ENCODE measurements around the gene BRF1. TPM values are rescaled to one million over a fixed set of nuclear protein-coding genes. Genes with fewer than 3 reads are reported as not detected.

The BRF1 gene
- total RNA-seq, 1 donor from 2014 or later, result 44.0 TPM

DNA sequence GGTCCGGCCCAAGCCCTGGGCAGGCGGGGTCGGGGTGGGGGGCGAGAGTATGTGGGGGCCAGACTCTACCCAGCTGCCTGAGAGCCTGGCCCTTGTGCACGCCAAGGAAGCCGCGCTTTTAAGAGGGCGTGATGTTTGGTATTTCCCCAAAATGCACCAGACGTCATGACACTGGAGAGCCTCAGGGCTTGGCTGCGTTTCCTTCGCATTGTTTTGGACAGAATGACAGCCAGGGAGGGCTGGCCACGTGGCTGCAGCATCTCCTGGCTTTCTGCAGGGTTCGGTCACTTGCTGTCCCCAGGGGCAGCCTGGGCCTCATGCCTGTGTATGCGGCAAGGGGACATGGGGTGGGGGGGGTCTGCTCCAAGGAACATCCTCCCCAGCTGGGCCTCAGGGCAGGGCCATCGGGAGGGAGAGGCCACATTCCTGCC lies 103.6 kb downstream of the BRF1 start:
- no peaks in the 10 kb centered on the region for H3K36me3 Mint-ChIP-seq (ENCODE audit: low read depth)
- peaks cover 16% of the 10 kb centered on the region for H3K4me1 Mint-ChIP-seq (ENCODE audit: low read depth)
- intact Hi-C loops (cut with micrococcal nuclease), result no loop called here
- H3K27me3 Mint-ChIP-seq (ENCODE audit: low read depth), result peaks cover 27% of the 10 kb centered on the region
- no peak overlapping the region for H3K4me3 Mint-ChIP-seq (ENCODE audit: low read depth)
- H3K27ac Mint-ChIP-seq, result no peak overlapping the region
- DNase-seq (ENCODE audit: low spot score), result no peak
- H3K9me3 Mint-ChIP-seq, result no peaks in the 10 kb centered on the region

DNA sequence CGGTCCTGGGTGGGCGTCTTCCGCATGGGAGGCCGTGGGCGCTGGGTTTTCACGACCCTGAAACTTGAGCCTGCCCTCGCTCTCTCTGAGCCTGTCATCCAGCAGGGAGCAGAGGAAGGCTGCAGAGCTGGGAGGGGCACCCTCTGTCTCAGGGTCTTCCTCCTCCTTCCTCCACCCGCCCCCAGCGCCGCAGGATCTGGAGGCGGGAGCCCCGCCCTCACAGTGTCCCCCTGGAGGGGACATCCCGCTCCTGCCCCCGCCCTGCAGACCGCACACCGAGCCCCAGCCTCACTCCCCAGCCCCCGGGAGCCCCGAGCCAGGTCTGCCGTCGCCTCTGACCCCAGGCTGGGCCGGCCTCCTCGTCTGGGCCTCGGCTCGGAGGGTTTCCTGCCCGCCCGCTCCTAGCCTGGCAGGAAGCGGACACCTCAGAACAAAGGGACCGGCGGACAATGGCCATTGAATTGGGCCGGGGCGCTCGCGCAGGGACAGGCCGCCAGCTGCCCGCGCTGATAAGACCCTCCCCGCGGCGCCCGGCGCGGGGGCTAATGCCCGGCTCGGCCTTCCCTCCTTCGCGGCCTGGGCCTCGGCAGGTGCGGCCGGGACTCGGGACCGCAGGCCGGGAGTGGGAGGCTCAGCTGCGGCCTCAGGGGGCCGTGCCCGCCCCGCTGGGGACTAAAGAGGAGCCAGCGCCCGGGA lies 104.4 kb downstream of the BRF1 start:
- peaks cover 10% of the 10 kb centered on the region for H3K4me1 Mint-ChIP-seq (ENCODE audit: low read depth)
- H3K4me3 Mint-ChIP-seq (ENCODE audit: low read depth), result no peak overlapping the region
- DNase-seq (ENCODE audit: low spot score), result no peak
- H3K27me3 Mint-ChIP-seq (ENCODE audit: low read depth), result peaks cover 27% of the 10 kb centered on the region
- intact Hi-C loops (cut with micrococcal nuclease), result no loop called here
- no peak overlapping the region for H3K27ac Mint-ChIP-seq
- H3K36me3 Mint-ChIP-seq (ENCODE audit: low read depth), result no peaks in the 10 kb centered on the region
- no peaks in the 10 kb centered on the region for H3K9me3 Mint-ChIP-seq

DNA sequence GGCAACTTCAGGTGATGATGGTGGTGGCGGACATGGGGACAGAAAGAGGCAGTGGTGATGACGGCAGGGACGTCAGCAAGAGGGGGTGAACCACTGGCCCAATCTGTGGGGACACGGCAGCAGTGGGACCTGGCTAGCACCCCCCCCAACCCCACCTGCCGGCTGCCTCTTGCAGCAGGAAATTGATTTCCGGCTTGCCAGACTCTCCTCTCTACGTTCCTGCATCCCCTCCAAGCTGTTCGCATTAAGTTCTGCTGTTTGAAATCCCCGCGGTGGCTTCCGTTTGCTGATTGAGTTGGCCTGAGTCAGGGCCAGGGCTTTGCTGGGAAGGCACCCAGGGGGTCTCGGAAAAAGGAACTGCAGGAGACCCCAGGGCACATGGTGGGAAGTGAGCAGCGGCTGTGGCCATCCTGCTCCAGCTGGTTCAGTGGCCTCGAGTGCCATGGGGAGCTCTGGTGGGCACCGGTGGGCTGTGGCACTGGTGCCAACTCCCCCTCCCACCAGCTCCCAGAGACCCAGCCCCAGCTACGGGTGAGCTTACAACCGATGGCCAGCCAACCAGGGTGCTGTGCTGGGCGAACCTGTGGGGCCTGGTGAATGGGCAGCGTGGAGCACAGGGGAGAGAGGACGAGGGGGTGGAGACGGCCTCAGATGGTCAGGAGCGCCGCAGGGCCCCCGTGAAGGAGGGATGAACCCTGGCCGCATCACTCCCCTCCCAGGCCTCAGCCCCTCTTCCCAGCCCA lies 105.1 kb downstream of the BRF1 start:
- H3K36me3 Mint-ChIP-seq (ENCODE audit: low read depth), result no peaks in the 10 kb centered on the region
- peaks cover 10% of the 10 kb centered on the region for H3K4me1 Mint-ChIP-seq (ENCODE audit: low read depth)
- intact Hi-C loops (cut with micrococcal nuclease), result no loop called here
- no peaks in the 10 kb centered on the region for H3K9me3 Mint-ChIP-seq
- no peak for DNase-seq (ENCODE audit: low spot score)
- no peak overlapping the region for H3K27ac Mint-ChIP-seq
- H3K27me3 Mint-ChIP-seq (ENCODE audit: low read depth), result peaks cover 27% of the 10 kb centered on the region
- no peak overlapping the region for H3K4me3 Mint-ChIP-seq (ENCODE audit: low read depth)

DNA sequence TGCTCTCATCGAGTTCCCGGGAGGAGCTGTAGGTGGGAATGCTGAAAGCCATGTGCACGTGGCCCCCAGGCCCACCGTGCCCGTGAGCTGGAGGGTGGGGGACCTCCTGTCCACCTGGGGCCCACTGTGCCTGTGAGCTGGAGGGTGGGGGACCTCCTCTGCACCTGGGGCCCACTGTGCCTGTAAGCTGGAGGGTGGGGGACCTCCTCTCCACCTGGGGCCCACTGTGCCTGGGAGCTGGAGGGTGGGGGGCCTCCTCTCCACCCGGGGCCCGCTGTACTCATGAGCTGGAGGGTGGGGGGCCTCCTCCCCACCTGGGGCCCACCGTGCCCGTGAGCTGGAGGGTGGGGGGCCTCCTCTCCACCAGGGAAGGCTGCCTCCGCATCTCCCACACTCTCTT lies 105.8 kb downstream of the BRF1 start:
- intact Hi-C loops (cut with micrococcal nuclease), result no loop called here
- no peak for DNase-seq (ENCODE audit: low spot score)
- H3K4me1 Mint-ChIP-seq (ENCODE audit: low read depth), result peaks cover 10% of the 10 kb centered on the region
- no peaks in the 10 kb centered on the region for H3K9me3 Mint-ChIP-seq
- no peak overlapping the region for H3K4me3 Mint-ChIP-seq (ENCODE audit: low read depth)
- H3K27me3 Mint-ChIP-seq (ENCODE audit: low read depth), result peaks cover 27% of the 10 kb centered on the region
- no peaks in the 10 kb centered on the region for H3K36me3 Mint-ChIP-seq (ENCODE audit: low read depth)
- H3K27ac Mint-ChIP-seq, result no peak overlapping the region

DNA sequence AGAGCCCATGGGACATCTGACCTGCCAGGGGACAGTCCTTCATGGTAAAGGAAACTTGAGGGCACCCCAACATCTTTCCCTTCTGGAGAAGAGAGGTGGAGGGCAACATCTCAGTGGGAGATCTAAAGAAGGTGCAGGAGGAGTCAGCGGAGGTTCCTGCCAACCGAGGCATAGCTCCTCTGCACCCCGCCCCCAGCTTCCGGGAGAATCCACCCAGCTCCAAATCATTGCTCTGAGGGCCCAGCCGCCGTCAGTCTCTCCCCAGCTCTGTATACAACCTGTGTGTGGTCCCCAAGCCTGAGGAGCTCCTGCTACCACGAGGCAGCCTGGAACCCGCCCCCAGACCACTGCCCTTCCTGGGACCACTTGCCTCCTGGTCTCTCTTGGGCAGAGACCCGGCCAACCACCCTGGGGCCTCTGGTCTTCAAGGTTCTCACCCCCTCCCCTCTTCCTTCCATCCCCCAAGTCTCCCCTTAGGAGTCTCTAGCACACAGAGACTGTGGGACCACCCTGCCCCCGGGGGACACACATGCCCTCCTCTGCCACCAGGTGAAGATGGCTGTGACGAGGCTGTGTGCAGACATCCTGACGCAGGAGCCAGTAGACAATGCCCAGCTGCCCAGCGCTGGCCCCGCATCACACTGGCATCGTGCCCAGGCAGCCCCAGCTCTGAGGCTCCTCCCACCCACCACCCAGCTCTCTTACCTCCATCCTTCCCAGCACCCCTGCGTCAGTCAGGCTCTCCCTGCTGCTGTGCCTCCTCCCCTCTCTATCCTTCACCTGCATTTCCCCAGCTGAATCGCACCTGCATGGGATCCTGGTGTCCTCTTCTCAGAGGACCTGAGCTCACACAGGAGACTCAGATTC lies 106.7 kb downstream of the BRF1 start:
- Mint-ChIP-seq H3K9me3 (no peaks in the 10 kb centered on the region), H3K4me3 (ENCODE audit: low read depth) (no peak overlapping the region), H3K27me3 (ENCODE audit: low read depth) (peaks cover 27% of the 10 kb centered on the region), H3K4me1 (ENCODE audit: low read depth) (peaks cover 10% of the 10 kb centered on the region), H3K36me3 (ENCODE audit: low read depth) (no peaks in the 10 kb centered on the region), H3K27ac (no peak overlapping the region)
- no peak for DNase-seq (ENCODE audit: low spot score)
- intact Hi-C loops (cut with micrococcal nuclease), result no loop called here

DNA sequence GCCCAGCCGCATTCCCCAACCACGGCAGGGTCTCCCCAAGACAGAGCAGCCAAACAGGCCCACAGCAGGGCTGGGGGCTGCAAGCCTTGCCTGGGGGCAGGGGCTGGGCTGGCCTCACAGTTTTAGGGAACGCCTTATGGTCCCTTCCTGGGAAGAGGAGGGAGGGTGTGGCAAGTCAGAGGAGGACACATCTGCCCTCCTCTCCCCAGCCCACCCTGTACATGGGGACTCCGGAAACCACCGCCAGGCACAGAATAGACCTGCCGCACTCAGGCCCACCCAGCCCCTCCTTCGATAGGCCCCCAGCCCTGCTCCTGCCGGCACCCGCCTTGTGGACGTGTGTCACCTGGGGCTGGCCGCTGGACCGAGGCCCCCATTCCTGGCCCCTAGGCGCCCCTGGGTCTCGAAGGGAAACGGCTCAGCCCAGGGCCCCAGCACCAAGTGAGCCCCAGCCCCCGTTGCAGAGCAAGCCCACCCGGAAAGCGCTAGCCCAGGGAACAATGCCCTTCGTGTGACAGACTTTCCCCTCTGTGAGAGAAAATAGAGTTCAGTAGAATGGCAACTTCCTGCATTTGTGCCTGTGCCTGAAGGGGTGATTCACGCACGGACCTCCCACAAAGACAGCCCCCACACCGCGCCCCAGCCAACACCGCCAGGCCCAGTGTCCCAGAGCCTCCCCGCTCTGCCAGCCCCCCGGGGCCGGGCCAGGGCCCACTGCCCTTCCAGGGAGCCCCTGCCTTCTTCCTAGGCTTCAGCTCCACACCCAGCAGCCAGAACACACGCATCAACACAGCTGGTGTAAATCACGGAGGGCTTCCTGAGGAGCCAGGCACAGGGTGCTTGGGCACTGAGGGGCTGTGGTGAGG lies 107.7 kb downstream of the BRF1 start:
- H3K4me3 Mint-ChIP-seq (ENCODE audit: low read depth), result no peak overlapping the region
- H3K27ac Mint-ChIP-seq, result no peak overlapping the region
- DNase-seq (ENCODE audit: low spot score), result no peak
- intact Hi-C loops (cut with micrococcal nuclease), result no loop called here
- peaks cover 21% of the 10 kb centered on the region for H3K27me3 Mint-ChIP-seq (ENCODE audit: low read depth)
- no peaks in the 10 kb centered on the region for H3K9me3 Mint-ChIP-seq
- H3K36me3 Mint-ChIP-seq (ENCODE audit: low read depth), result no peaks in the 10 kb centered on the region
- H3K4me1 Mint-ChIP-seq (ENCODE audit: low read depth), result peaks cover 10% of the 10 kb centered on the region

DNA sequence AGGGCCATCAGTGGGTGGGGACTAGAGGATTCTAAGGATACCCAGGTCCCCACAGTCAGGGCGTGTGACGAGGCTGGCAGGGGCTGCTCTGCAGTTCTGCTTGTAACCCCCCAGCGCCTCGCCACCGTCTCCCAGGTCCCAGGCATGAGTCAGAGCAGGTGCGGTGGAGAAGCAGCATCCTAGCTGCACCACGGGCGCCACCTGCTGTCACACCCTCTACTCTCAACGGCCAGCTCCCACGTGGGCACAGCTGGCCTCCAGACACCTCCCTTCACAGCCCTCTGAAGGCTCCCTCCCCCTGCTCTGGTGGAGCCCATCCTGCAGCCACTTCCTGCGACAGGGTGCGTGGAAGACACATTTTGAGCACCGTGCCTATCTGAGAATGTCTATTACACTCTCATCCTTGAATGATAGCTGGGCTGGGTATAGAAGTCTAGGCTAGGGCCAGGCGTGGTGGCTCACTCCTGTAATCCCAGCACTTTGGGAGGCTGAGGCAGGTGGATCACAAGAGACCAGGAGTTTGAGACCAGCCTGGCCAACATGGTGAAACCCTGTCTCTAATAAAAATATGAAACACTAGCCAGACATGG lies 112.8 kb downstream of the BRF1 start:
- no peaks in the 10 kb centered on the region for H3K36me3 Mint-ChIP-seq (ENCODE audit: low read depth)
- intact Hi-C loops (cut with micrococcal nuclease), result no loop called here
- no peak overlapping the region for H3K27ac Mint-ChIP-seq
- H3K4me1 Mint-ChIP-seq (ENCODE audit: low read depth), result no peaks in the 10 kb centered on the region
- H3K4me3 Mint-ChIP-seq (ENCODE audit: low read depth), result no peak overlapping the region
- no peaks in the 10 kb centered on the region for H3K27me3 Mint-ChIP-seq (ENCODE audit: low read depth)
- DNase-seq (ENCODE audit: low spot score), result no peak
- no peaks in the 10 kb centered on the region for H3K9me3 Mint-ChIP-seq

DNA sequence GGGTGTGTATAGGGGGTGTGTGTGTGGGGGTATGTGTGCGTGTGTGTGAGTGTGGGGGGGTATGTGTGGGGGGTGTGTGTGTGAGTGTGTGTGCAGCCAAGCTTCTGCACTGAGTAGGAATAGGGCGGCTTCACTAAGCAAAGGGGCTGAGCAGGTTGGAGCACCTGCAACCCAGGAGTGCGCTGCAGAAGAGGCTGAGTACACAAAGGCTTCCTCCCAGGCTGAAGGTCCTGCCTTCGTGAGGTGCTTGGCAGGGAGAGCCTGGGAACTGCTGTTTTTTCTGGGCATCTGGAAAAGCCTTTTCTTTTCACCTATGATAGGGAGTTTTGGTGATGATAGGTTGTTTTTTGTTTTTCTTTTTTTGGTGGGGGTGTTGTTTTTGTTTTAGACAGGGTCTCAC lies 113.7 kb downstream of the BRF1 start:
- Mint-ChIP-seq H3K27me3 (ENCODE audit: low read depth) (no peaks in the 10 kb centered on the region), H3K4me1 (ENCODE audit: low read depth) (no peaks in the 10 kb centered on the region), H3K4me3 (ENCODE audit: low read depth) (no peak overlapping the region), H3K9me3 (no peaks in the 10 kb centered on the region), H3K27ac (no peak overlapping the region), H3K36me3 (ENCODE audit: low read depth) (no peaks in the 10 kb centered on the region)
- intact Hi-C loops (cut with micrococcal nuclease), result no loop called here
- DNase-seq (ENCODE audit: low spot score), result no peak

DNA sequence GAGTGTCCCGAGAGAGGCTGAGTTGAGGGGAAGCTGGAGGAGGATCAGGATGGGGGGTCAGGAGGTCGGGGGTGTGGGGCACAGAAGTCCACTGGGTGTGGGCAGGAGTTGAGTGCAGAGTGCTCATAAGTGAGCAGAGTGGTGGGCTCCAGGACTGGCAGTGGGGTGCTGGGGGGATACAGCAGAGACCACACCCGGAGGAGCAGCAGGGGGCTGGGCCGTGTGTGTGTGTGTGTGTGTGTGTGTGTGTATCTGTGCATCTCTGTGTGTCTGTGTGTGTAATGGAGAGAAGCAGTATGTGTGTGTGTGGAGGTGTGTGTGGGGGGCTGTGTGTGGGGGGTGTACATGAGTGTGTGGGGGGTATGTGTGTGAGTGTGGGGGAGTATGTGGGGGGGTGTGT lies 114.8 kb downstream of the BRF1 start:
- Mint-ChIP-seq H3K4me1 (ENCODE audit: low read depth) (no peaks in the 10 kb centered on the region), H3K27me3 (ENCODE audit: low read depth) (no peaks in the 10 kb centered on the region), H3K36me3 (ENCODE audit: low read depth) (no peaks in the 10 kb centered on the region), H3K4me3 (ENCODE audit: low read depth) (no peak overlapping the region), H3K27ac (no peak overlapping the region), H3K9me3 (no peaks in the 10 kb centered on the region)
- DNase-seq (ENCODE audit: low spot score), result no peak
- intact Hi-C loops (cut with micrococcal nuclease), result no loop called here

DNA sequence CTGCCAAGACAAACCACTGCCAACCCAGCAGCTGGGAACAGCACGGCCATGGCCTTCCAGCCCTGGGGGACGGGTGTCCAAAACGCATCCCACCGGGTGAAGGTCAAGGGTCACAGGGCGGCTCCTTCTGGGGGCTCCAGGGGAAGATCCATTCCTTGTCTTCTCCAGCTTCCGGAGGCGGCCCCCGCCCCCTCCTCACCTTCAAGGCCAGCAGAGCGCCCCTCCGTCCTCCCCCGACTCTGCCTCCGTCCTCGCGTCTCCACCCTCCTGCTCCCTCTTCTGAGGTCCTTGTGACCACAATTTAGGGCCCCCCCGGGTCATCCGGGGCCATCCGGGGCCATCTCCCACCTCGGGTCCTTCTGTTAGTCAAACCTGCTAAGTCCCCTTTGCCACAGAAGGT lies 115.8 kb downstream of the BRF1 start:
- no peak for DNase-seq (ENCODE audit: low spot score)
- no peaks in the 10 kb centered on the region for H3K9me3 Mint-ChIP-seq
- H3K27me3 Mint-ChIP-seq (ENCODE audit: low read depth), result peaks cover under 1% of the 10 kb centered on the region
- no peak overlapping the region for H3K4me3 Mint-ChIP-seq (ENCODE audit: low read depth)
- H3K27ac Mint-ChIP-seq, result no peak overlapping the region
- no peaks in the 10 kb centered on the region for H3K4me1 Mint-ChIP-seq (ENCODE audit: low read depth)
- no peaks in the 10 kb centered on the region for H3K36me3 Mint-ChIP-seq (ENCODE audit: low read depth)
- intact Hi-C loops (cut with micrococcal nuclease), result no loop called here

DNA sequence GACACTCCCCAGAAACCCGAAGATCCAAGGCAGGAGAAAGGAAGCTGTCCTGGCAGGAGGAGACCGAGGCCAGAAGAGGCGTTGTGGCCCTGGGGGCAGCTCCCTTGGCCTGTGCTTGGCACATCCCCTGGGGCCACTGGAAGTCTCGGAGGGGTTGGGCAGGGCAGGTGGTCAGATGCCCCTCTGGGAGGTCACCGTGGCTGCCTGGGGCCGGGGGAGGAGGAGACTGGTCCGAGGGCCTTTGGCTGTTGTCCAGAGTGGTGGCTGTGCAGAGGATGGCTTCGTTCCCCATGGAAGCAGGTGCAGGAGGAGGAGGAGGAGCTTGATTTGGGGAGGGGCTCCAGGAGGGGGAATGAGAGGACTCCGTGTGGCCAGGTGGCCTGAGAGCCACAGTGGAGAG lies 116.3 kb downstream of the BRF1 start:
- Mint-ChIP-seq H3K4me1 (ENCODE audit: low read depth) (no peaks in the 10 kb centered on the region), H3K36me3 (ENCODE audit: low read depth) (no peaks in the 10 kb centered on the region), H3K9me3 (no peaks in the 10 kb centered on the region), H3K4me3 (ENCODE audit: low read depth) (no peak overlapping the region), H3K27ac (no peak overlapping the region), H3K27me3 (ENCODE audit: low read depth) (peaks cover 4% of the 10 kb centered on the region)
- intact Hi-C loops (cut with micrococcal nuclease), result no loop called here
- DNase-seq (ENCODE audit: low spot score), result no peak

Data from activated T-helper 2 cell treated with anti-CD3 and anti-CD28 coated beads, Interferon-gamma antibody, Interleukin-2, Interleukin-4, amounts not matched to agents 10 μg/mL and 5 μg/mL and 100 μg/mL, durations not matched to agents 14 hours and 24 hours and 36 hours (primary cell).